ENCODE data around the gene SNX7. TPM values are rescaled to one million over a fixed set of nuclear protein-coding genes. Genes with fewer than 3 reads are reported as not detected.

SNX7 gene
- total RNA-seq, 1 donor from 2014 or later: 23.4 TPM

DNA sequence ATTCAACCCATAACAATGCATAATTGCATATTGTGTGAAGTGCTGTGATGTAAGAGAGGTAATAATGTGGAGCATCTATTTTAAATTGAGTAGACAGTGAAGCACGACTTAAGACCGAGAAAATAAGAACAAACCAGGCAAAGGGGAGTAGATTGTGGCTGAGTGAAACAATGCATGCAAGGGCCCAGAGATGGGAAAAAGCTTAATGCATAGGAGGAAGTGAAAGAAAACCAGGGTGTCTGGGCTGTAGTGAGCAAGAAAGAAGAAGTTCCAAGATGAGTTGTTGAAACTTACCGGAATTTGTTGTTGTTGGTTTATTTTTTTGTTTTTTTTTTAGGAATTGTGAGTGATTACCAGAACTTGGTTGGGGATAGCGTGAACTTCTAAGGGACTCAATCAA lies 104.7 kb downstream of the SNX7 start:
- TF ChIP-seq, protein P1, sequence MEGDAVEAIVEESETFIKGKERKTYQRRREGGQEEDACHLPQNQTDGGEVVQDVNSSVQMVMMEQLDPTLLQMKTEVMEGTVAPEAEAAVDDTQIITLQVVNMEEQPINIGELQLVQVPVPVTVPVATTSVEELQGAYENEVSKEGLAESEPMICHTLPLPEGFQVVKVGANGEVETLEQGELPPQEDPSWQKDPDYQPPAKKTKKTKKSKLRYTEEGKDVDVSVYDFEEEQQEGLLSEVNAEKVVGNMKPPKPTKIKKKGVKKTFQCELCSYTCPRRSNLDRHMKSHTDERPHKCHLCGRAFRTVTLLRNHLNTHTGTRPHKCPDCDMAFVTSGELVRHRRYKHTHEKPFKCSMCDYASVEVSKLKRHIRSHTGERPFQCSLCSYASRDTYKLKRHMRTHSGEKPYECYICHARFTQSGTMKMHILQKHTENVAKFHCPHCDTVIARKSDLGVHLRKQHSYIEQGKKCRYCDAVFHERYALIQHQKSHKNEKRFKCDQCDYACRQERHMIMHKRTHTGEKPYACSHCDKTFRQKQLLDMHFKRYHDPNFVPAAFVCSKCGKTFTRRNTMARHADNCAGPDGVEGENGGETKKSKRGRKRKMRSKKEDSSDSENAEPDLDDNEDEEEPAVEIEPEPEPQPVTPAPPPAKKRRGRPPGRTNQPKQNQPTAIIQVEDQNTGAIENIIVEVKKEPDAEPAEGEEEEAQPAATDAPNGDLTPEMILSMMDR (IDR thresholded peaks at IDR 0.05; ENCODE audit: insufficient read depth, low read length, poor library complexity, severe bottlenecking): no peak
- no peaks in the 10 kb centered on the region for H3K27me3 ChIP-seq (ENCODE audit: control insufficient read depth, insufficient read depth, low read length)

DNA sequence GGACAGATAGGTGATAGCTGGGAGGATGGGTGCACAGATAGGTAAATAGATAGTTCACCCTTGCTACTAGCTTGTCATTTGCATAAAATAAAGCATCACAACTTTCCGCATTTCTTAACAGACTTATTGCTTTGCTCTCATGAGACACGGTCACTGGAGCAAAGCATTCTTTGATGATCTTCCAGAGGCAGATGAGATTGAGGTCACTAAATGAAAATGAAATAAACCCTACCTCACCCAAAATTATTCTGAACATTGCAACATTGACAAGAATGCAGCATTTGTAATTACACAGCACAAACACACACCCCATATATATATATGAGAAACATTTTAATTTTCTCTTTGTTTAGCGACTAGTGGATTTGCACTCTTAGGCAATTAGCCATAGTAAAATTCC lies 107.6 kb downstream of the SNX7 start:
- Histone ChIP-seq H3K36me3 (ENCODE audit: control insufficient read depth, insufficient read depth, low read length) (no peaks in the 10 kb centered on the region), H3K27me3 (ENCODE audit: control insufficient read depth, insufficient read depth, low read length) (no peaks in the 10 kb centered on the region), H3K4me3 (ENCODE audit: low read depth, low read length) (no peak overlapping the region)
- DNase-seq (ENCODE audit: low read depth): no peak
- TF ChIP-seq, protein P1 (IDR thresholded peaks at IDR 0.05; ENCODE audit: insufficient read depth, low read length, poor library complexity, severe bottlenecking): no peak

More for the DNA sequence above, 104.7 kb downstream of the SNX7 start:
- no peak for DNase-seq (ENCODE audit: low read depth)
- Histone ChIP-seq H3K4me3 (ENCODE audit: low read depth, low read length) (no peak overlapping the region), H3K36me3 (ENCODE audit: control insufficient read depth, insufficient read depth, low read length) (no peaks in the 10 kb centered on the region)

DNA sequence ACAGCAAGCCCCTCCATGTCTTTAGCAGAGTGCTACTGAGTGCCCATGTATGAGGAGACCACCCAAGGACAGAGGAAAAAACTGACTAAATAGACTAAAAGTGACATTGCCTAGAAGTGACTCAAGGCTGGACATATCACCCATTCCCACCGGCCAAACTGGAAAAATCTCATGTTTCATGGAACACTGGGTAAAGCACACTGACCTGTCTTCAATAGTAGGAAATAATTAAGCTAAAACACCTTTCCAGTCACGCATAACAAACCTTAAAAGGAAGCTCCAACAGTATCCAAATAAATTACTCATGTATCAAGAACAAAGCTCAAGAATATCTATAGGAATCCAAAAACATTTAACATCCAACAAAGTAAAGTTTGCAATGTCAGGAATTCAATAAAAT lies 120.4 kb downstream of the SNX7 start:
- TF ChIP-seq, protein P1 (IDR thresholded peaks at IDR 0.05; ENCODE audit: insufficient read depth, low read length, poor library complexity, severe bottlenecking): no peak
- H3K27me3 ChIP-seq (ENCODE audit: control insufficient read depth, insufficient read depth, low read length): no peaks in the 10 kb centered on the region
- peak; percentile 42 for DNase-seq (ENCODE audit: low read depth)

DNA sequence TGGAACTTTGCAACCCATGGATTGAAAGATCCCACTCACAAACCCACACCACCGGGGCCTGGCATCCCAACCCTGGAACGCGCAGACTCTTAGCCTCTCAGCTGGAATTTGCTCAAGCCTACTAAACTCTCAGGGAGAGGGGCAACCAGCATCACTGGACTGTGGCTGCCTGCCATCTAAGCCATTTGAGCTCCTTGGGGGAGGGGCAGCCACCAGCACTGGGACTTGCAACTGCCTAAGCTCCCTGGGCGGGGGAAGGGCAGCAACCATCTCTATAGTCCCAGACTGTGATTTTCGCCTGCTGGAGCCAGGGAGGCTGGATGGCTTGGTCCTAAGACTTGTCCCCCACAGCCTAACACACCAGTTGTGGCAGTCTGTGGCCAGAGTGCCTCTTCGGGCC lies 122.3 kb downstream of the SNX7 start:
- H3K36me3 ChIP-seq (ENCODE audit: control insufficient read depth, insufficient read depth, low read length): no peaks in the 10 kb centered on the region
- no peaks in the 10 kb centered on the region for H3K27me3 ChIP-seq (ENCODE audit: control insufficient read depth, insufficient read depth, low read length)
- TF ChIP-seq, protein P1 (IDR thresholded peaks at IDR 0.05; ENCODE audit: insufficient read depth, low read length, poor library complexity, severe bottlenecking): no peak
- H3K4me3 ChIP-seq (ENCODE audit: low read depth, low read length): no peak overlapping the region
- no peak for DNase-seq (ENCODE audit: low read depth)

More for the DNA sequence above, 120.4 kb downstream of the SNX7 start:
- Histone ChIP-seq H3K36me3 (ENCODE audit: control insufficient read depth, insufficient read depth, low read length) (no peaks in the 10 kb centered on the region), H3K4me3 (ENCODE audit: low read depth, low read length) (no peak overlapping the region)

DNA sequence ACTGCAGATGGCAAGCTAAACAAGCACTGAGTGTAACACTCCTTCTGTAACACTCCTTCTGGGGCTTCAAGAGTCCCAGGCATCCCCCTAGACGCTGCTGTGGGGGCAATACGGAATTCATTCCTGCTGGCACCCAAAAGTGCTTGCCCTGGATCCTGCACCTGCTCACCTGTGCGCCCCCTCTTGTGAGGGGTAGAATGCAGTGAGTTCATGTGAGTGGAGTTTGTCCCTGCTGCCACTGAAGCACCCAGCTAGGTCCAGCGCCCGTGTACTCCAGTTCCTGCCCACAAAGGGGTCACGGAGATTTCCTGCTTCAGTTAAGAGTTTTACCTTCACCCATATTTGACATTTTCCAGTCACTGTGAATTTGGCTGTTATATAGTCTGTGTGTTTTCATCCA lies 130.0 kb downstream of the SNX7 start:
- TF ChIP-seq, protein P1 (IDR thresholded peaks at IDR 0.05; ENCODE audit: insufficient read depth, low read length, poor library complexity, severe bottlenecking): no peak
- no peak for DNase-seq (ENCODE audit: low read depth)
- H3K27me3 ChIP-seq (ENCODE audit: control insufficient read depth, insufficient read depth, low read length): no peaks in the 10 kb centered on the region
- no peaks in the 10 kb centered on the region for H3K36me3 ChIP-seq (ENCODE audit: control insufficient read depth, insufficient read depth, low read length)
- no peak overlapping the region for H3K4me3 ChIP-seq (ENCODE audit: low read depth, low read length)

DNA sequence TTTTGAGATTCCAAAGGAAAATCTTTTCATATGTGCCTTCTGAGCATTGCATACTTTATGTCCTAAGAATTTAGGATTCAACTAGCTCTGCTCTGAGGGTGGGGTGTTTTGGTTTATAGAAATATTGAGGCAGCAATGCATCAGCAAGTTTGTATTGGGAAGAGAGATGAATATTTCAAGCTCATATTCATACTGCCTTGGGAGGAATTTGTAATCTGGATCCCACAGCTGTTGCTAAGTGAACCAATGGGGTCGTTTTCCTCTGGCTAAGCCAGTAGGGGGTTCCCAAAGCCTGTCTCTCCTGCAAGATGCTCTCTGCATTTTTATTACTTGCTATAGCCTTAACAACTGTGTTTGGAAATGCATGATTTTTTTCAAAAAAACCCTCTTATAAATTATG lies 130.6 kb downstream of the SNX7 start:
- no peaks in the 10 kb centered on the region for H3K36me3 ChIP-seq (ENCODE audit: control insufficient read depth, insufficient read depth, low read length)
- no peak for DNase-seq (ENCODE audit: low read depth)
- TF ChIP-seq, protein P1 (IDR thresholded peaks at IDR 0.05; ENCODE audit: insufficient read depth, low read length, poor library complexity, severe bottlenecking): no peak
- no peaks in the 10 kb centered on the region for H3K27me3 ChIP-seq (ENCODE audit: control insufficient read depth, insufficient read depth, low read length)
- H3K4me3 ChIP-seq (ENCODE audit: low read depth, low read length): no peak overlapping the region
